ENCODE measurements around the gene AHSP. TPM values are rescaled to one million over a fixed set of nuclear protein-coding genes. Genes with fewer than 3 reads are reported as not detected.
A peak's percentile ranks its signal among the peaks of the same experiment; 100 is the strongest.

The AHSP gene
- total and polyA plus RNA-seq, 3 experiments from 2014 or later, result not detected

- no peaks in the 10 kb centered on the region for H3K27me3 ChIP-seq (ENCODE audit: insufficient read depth, low read length, poor library complexity, severe bottlenecking)
- POLR2A ChIA-PET, result no interaction called here
- H3K27me3 Mint-ChIP-seq, result peaks cover 0 to 2% of the 10 kb centered on the region in 2 donors
- CTCF ChIA-PET, result interaction anchor here (0.9 kb wide), 1 partner anchor 25 kb away, joined by 6 read pairs; no protein-coding TSS in a partner anchor
- H3K4me1 Mint-ChIP-seq, result peaks cover 4 to 17% (median 13%) of the 10 kb centered on the region in 3 donors
- H3K4me3 Mint-ChIP-seq, result peak overlapping the region in 3 of 7 donors; percentile 53 to 84 (median 76)
- H3K36me3 ChIP-seq (ENCODE audit: insufficient read depth, low read length), result no peaks in the 10 kb centered on the region
- peaks cover 0 to 3% (median 2%) of the 10 kb centered on the region in 3 donors for H3K36me3 Mint-ChIP-seq
- no peak for DNase-seq
- no peaks in the 10 kb centered on the region for H3K9me3 Mint-ChIP-seq
- H3K4me3 ChIP-seq (ENCODE audit: low read length), result no peak overlapping the region
- H3K27ac ChIP-seq (ENCODE audit: low read depth, low read length), result no peak overlapping the region
- peaks cover 14% of the 10 kb centered on the region for H3K4me1 ChIP-seq (ENCODE audit: insufficient read depth, low read length)
- no peaks in the 10 kb centered on the region for H3K9me3 ChIP-seq (ENCODE audit: low read length)
- H3K27ac Mint-ChIP-seq, result no peak overlapping the region
Measured at GRCh38 chr16:31485571-31485970, 42.1 kb upstream of the AHSP start.

GRCh38 chr16:31486045-31486444, 41.7 kb upstream of the AHSP start:
- Histone ChIP-seq H3K27me3 (ENCODE audit: insufficient read depth, low read length, poor library complexity, severe bottlenecking) (no peaks in the 10 kb centered on the region), H3K4me1 (ENCODE audit: insufficient read depth, low read length) (peaks cover 14% of the 10 kb centered on the region), H3K36me3 (ENCODE audit: insufficient read depth, low read length) (no peaks in the 10 kb centered on the region), H3K27ac (ENCODE audit: low read depth, low read length) (no peak overlapping the region), H3K4me3 (ENCODE audit: low read length) (no peak overlapping the region), H3K9me3 (ENCODE audit: low read length) (no peaks in the 10 kb centered on the region)
- no peak for DNase-seq
- ChIA-PET POLR2A (no interaction called here), CTCF (interaction anchor here (2.9 kb wide), 1 partner anchor 26 kb away, joined by 10 read pairs; no protein-coding TSS in a partner anchor)
- Mint-ChIP-seq H3K36me3 (peaks cover 0 to 5% (median 4%) of the 10 kb centered on the region in 3 donors), H3K4me1 (peaks cover 4 to 17% (median 13%) of the 10 kb centered on the region in 3 donors), H3K27me3 (peaks cover 0 to 2% of the 10 kb centered on the region in 2 donors), H3K4me3 (peak overlapping the region; percentile 43 to 93 (median 84)), H3K9me3 (no peaks in the 10 kb centered on the region), H3K27ac (peak overlapping the region in 2 of 8 donors; percentile 48 to 85)

DNA sequence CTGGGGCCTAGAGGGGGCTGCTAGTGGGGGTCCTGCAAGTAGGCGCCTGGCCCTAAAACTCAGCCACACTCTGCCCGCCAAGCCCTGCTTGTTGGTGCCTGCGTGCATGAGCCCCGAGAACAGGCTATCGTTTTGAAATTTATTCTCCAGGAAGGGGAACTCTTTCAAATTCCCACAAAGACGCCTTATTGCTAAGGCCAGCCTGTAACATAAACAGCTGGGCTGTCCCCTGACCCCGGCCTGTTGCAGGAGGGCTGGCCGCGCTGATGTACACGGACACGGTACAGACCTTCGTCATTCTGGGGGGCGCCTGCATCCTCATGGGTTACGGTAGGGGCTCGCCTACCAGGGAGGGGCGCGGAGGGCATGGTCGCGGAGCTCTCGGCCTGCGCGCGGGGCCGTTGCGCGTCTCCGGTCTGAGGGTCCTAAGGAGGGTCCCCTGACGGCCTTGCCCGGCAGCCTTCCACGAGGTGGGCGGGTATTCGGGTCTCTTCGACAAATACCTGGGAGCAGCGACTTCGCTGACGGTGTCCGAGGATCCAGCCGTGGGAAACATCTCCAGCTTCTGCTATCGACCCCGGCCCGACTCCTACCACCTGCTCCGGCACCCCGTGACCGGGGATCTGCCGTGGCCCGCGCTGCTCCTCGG, 40.5 kb upstream of the AHSP start:
- peaks cover 0 to 9% (median 4%) of the 10 kb centered on the region in 3 donors for H3K36me3 Mint-ChIP-seq
- no peaks in the 10 kb centered on the region for H3K9me3 ChIP-seq (ENCODE audit: low read length)
- ChIA-PET CTCF (interaction anchor here (0.8 to 2.9 kb wide), 3 partner anchors 9 to 27 kb away, joined by 3 to 10 read pairs (median 5); no protein-coding TSS in a partner anchor), POLR2A (interaction anchor here (1.1 to 2.8 kb wide), 4 partner anchors 9 to 28 kb away, joined by 3 to 16 read pairs (median 8); partner anchors contain the start of genes ARMC5 and RUSF1)
- H3K4me3 Mint-ChIP-seq, result peak overlapping the region; percentile 90 to 93 (median 91)
- peaks cover 4 to 17% (median 13%) of the 10 kb centered on the region in 3 donors for H3K4me1 Mint-ChIP-seq
- no peak for DNase-seq
- peaks cover 14% of the 10 kb centered on the region for H3K4me1 ChIP-seq (ENCODE audit: insufficient read depth, low read length)
- H3K27me3 Mint-ChIP-seq, result no peaks in the 10 kb centered on the region
- H3K36me3 ChIP-seq (ENCODE audit: insufficient read depth, low read length), result no peaks in the 10 kb centered on the region
- H3K27ac ChIP-seq (ENCODE audit: low read depth, low read length), result peak overlapping the region; percentile 24
- H3K27ac Mint-ChIP-seq, result peak overlapping the region in 7 of 8 donors; percentile 47 to 95 (median 84)
- H3K27me3 ChIP-seq (ENCODE audit: insufficient read depth, low read length, poor library complexity, severe bottlenecking), result no peaks in the 10 kb centered on the region
- H3K9me3 Mint-ChIP-seq, result no peaks in the 10 kb centered on the region
- H3K4me3 ChIP-seq (ENCODE audit: low read length), result peak overlapping the region; percentile 87

GRCh38 chr16:31487720-31488467, 39.8 kb upstream of the AHSP start:
- Mint-ChIP-seq H3K9me3 (no peaks in the 10 kb centered on the region), H3K36me3 (peaks cover 0 to 16% (median 5%) of the 10 kb centered on the region in 3 donors), H3K4me3 (peak overlapping the region; percentile 90 to 93 (median 91)), H3K27me3 (no peaks in the 10 kb centered on the region), H3K4me1 (peaks cover 4 to 17% (median 13%) of the 10 kb centered on the region in 3 donors), H3K27ac (peak overlapping the region; percentile 64 to 95 (median 84))
- no peaks in the 10 kb centered on the region for H3K9me3 ChIP-seq (ENCODE audit: low read length)
- ChIA-PET CTCF (interaction anchor here (0.8 to 2.9 kb wide), 3 partner anchors 9 to 27 kb away, joined by 3 to 10 read pairs (median 5); no protein-coding TSS in a partner anchor), POLR2A (interaction anchor here (0.6 to 2.8 kb wide), 7 partner anchors 10 to 386 kb away, joined by 3 to 16 read pairs (median 5); partner anchors contain the start of genes ARMC5, RUSF1 and ZNF267)
- H3K27ac ChIP-seq (ENCODE audit: low read depth, low read length), result peak overlapping the region; percentile 24
- no peaks in the 10 kb centered on the region for H3K27me3 ChIP-seq (ENCODE audit: insufficient read depth, low read length, poor library complexity, severe bottlenecking)
- peak overlapping the region; percentile 87 for H3K4me3 ChIP-seq (ENCODE audit: low read length)
- peak; percentile 70 to 83 (median 78) for DNase-seq
- H3K36me3 ChIP-seq (ENCODE audit: insufficient read depth, low read length), result peaks cover 5% of the 10 kb centered on the region
- peaks cover 14% of the 10 kb centered on the region for H3K4me1 ChIP-seq (ENCODE audit: insufficient read depth, low read length)

GRCh38 chr16:31488468-31489297, 39.0 kb upstream of the AHSP start:
- H3K4me3 Mint-ChIP-seq, result peak overlapping the region; percentile 36 to 93 (median 91)
- Histone ChIP-seq H3K27ac (ENCODE audit: low read depth, low read length) (no peak overlapping the region), H3K4me3 (ENCODE audit: low read length) (peak overlapping the region; percentile 87), H3K36me3 (ENCODE audit: insufficient read depth, low read length) (peaks cover 9% of the 10 kb centered on the region), H3K9me3 (ENCODE audit: low read length) (no peaks in the 10 kb centered on the region), H3K27me3 (ENCODE audit: insufficient read depth, low read length, poor library complexity, severe bottlenecking) (no peaks in the 10 kb centered on the region), H3K4me1 (ENCODE audit: insufficient read depth, low read length) (peaks cover 14% of the 10 kb centered on the region)
- peak overlapping the region in 5 of 8 donors; percentile 42 to 90 (median 73) for H3K27ac Mint-ChIP-seq
- no peaks in the 10 kb centered on the region for H3K27me3 Mint-ChIP-seq
- peaks cover 0 to 24% (median 5%) of the 10 kb centered on the region in 3 donors for H3K36me3 Mint-ChIP-seq
- CTCF ChIA-PET, result interaction anchor here (2.0 to 2.9 kb wide), 2 partner anchors 8 to 28 kb away, joined by 5 to 10 read pairs; no protein-coding TSS in a partner anchor
- H3K4me1 Mint-ChIP-seq, result peaks cover 4 to 17% (median 13%) of the 10 kb centered on the region in 3 donors
- POLR2A ChIA-PET, result interaction anchor here (0.6 to 2.8 kb wide), 7 partner anchors 11 to 385 kb away, joined by 3 to 16 read pairs (median 5); partner anchors contain the start of genes ARMC5, RUSF1 and ZNF267
- peak in 2 of 5 donors; percentile 4 to 8 for DNase-seq
- H3K9me3 Mint-ChIP-seq, result no peaks in the 10 kb centered on the region

- no peak for DNase-seq
- Mint-ChIP-seq H3K4me3 (peak overlapping the region in 6 of 7 donors; percentile 26 to 60 (median 42)), H3K27me3 (no peaks in the 10 kb centered on the region), H3K9me3 (no peaks in the 10 kb centered on the region), H3K36me3 (peaks cover 0 to 29% (median 5%) of the 10 kb centered on the region in 3 donors), H3K4me1 (peaks cover 4 to 17% (median 13%) of the 10 kb centered on the region in 3 donors), H3K27ac (peak overlapping the region in 5 of 8 donors; percentile 10 to 90 (median 73))
- Histone ChIP-seq H3K36me3 (ENCODE audit: insufficient read depth, low read length) (peaks cover 9% of the 10 kb centered on the region), H3K27me3 (ENCODE audit: insufficient read depth, low read length, poor library complexity, severe bottlenecking) (no peaks in the 10 kb centered on the region), H3K4me1 (ENCODE audit: insufficient read depth, low read length) (peaks cover 14% of the 10 kb centered on the region), H3K4me3 (ENCODE audit: low read length) (no peak overlapping the region), H3K9me3 (ENCODE audit: low read length) (no peaks in the 10 kb centered on the region), H3K27ac (ENCODE audit: low read depth, low read length) (no peak overlapping the region)
- ChIA-PET POLR2A (interaction anchor here (0.6 to 2.5 kb wide), 3 partner anchors 30 to 384 kb away, joined by 3 to 9 read pairs (median 5); partner anchors contain the start of genes ARMC5 and ZNF267), CTCF (interaction anchor here (2.9 kb wide), 1 partner anchor 29 kb away, joined by 10 read pairs; no protein-coding TSS in a partner anchor)
Measured at GRCh38 chr16:31489298-31489564, 38.5 kb upstream of the AHSP start.

Measured in CD8-positive, alpha-beta memory T cell (primary cell).